Measurements from ENCODE around the gene ACKR4. TPM values are rescaled to one million over a fixed set of nuclear protein-coding genes. Genes with fewer than 3 reads are reported as not detected.
"Not testable (repeated sequence)": the region's sequence is repeated elsewhere in the genome, so short reads cannot be mapped to it uniquely, and the experiment has no call there.

The ACKR4 gene
- total RNA-seq, 1 donor: 0.31 TPM

GRCh38 chr3:132569580-132569979 lies 27.5 kb upstream of the ACKR4 start:
- Histone ChIP-seq H3K4me1 (ENCODE audit: insufficient read depth, low read length) (no peaks in the 10 kb centered on the region), H3K4me3 (ENCODE audit: low read length) (no peak overlapping the region), H3K9me3 (ENCODE audit: low read depth, low read length) (no peaks in the 10 kb centered on the region), H3K27me3 (ENCODE audit: insufficient read depth, low read length) (no peaks in the 10 kb centered on the region)

GRCh38 chr3:132570016-132570415 lies 27.1 kb upstream of the ACKR4 start:
- Histone ChIP-seq H3K27me3 (ENCODE audit: insufficient read depth, low read length) (no peaks in the 10 kb centered on the region), H3K4me1 (ENCODE audit: insufficient read depth, low read length) (no peaks in the 10 kb centered on the region), H3K4me3 (ENCODE audit: low read length) (no peak overlapping the region), H3K9me3 (ENCODE audit: low read depth, low read length) (no peaks in the 10 kb centered on the region)

- H3K4me1 ChIP-seq (ENCODE audit: insufficient read depth, low read length): no peaks in the 10 kb centered on the region
- no peak overlapping the region for H3K4me3 ChIP-seq (ENCODE audit: low read length)
- H3K27me3 ChIP-seq (ENCODE audit: insufficient read depth, low read length): no peaks in the 10 kb centered on the region
- no peaks in the 10 kb centered on the region for H3K9me3 ChIP-seq (ENCODE audit: low read depth, low read length)
Observed at GRCh38 chr3:132573797-132574211, 23.3 kb upstream of the ACKR4 start.

- Histone ChIP-seq H3K4me3 (ENCODE audit: low read length) (no peak overlapping the region), H3K4me1 (ENCODE audit: insufficient read depth, low read length) (no peaks in the 10 kb centered on the region), H3K9me3 (ENCODE audit: low read depth, low read length) (no peaks in the 10 kb centered on the region), H3K27me3 (ENCODE audit: insufficient read depth, low read length) (no peaks in the 10 kb centered on the region)
Observed at GRCh38 chr3:132587401-132587800, 9.7 kb upstream of the ACKR4 start.

GRCh38 chr3:132592216-132592615 lies 4.9 kb upstream of the ACKR4 start:
- Histone ChIP-seq H3K4me3 (ENCODE audit: low read length) (no peak overlapping the region), H3K9me3 (ENCODE audit: low read depth, low read length) (no peaks in the 10 kb centered on the region), H3K27me3 (ENCODE audit: insufficient read depth, low read length) (no peaks in the 10 kb centered on the region), H3K4me1 (ENCODE audit: insufficient read depth, low read length) (no peaks in the 10 kb centered on the region)

GRCh38 chr3:132593241-132593946 lies 3.7 kb upstream of the ACKR4 start:
- H3K9me3 ChIP-seq (ENCODE audit: low read depth, low read length): no peaks in the 10 kb centered on the region
- no peaks in the 10 kb centered on the region for H3K4me1 ChIP-seq (ENCODE audit: insufficient read depth, low read length)
- no peaks in the 10 kb centered on the region for H3K27me3 ChIP-seq (ENCODE audit: insufficient read depth, low read length)
- no peak overlapping the region for H3K4me3 ChIP-seq (ENCODE audit: low read length)

GRCh38 chr3:132593947-132594323 lies 3.1 kb upstream of the ACKR4 start:
- Histone ChIP-seq H3K27me3 (ENCODE audit: insufficient read depth, low read length) (no peaks in the 10 kb centered on the region), H3K9me3 (ENCODE audit: low read depth, low read length) (no peaks in the 10 kb centered on the region), H3K4me3 (ENCODE audit: low read length) (no peak overlapping the region), H3K4me1 (ENCODE audit: insufficient read depth, low read length) (no peaks in the 10 kb centered on the region)

- Histone ChIP-seq H3K4me3 (ENCODE audit: low read length) (no peak overlapping the region), H3K4me1 (ENCODE audit: insufficient read depth, low read length) (no peaks in the 10 kb centered on the region), H3K27me3 (ENCODE audit: insufficient read depth, low read length) (no peaks in the 10 kb centered on the region), H3K9me3 (ENCODE audit: low read depth, low read length) (no peaks in the 10 kb centered on the region)
Observed at GRCh38 chr3:132594498-132594897, 2.6 kb upstream of the ACKR4 start.

- Histone ChIP-seq H3K4me3 (ENCODE audit: low read length) (no peak overlapping the region), H3K4me1 (ENCODE audit: insufficient read depth, low read length) (no peaks in the 10 kb centered on the region), H3K27me3 (ENCODE audit: insufficient read depth, low read length) (no peaks in the 10 kb centered on the region), H3K9me3 (ENCODE audit: low read depth, low read length) (no peaks in the 10 kb centered on the region)
Observed at GRCh38 chr3:132595014-132595413, 2.1 kb upstream of the ACKR4 start.

GRCh38 chr3:132596326-132596725 lies 744 bp upstream of the ACKR4 start:
- H3K27me3 ChIP-seq (ENCODE audit: insufficient read depth, low read length): no peaks in the 10 kb centered on the region
- H3K4me3 ChIP-seq (ENCODE audit: low read length): no peak overlapping the region
- H3K4me1 ChIP-seq (ENCODE audit: insufficient read depth, low read length): no peaks in the 10 kb centered on the region
- no peaks in the 10 kb centered on the region for H3K9me3 ChIP-seq (ENCODE audit: low read depth, low read length)

GRCh38 chr3:132597660-132598059 lies 590 bp downstream of the ACKR4 start:
- H3K4me1 ChIP-seq (ENCODE audit: insufficient read depth, low read length): no peaks in the 10 kb centered on the region
- H3K9me3 ChIP-seq (ENCODE audit: low read depth, low read length): no peaks in the 10 kb centered on the region
- no peak overlapping the region for H3K4me3 ChIP-seq (ENCODE audit: low read length)
- no peaks in the 10 kb centered on the region for H3K27me3 ChIP-seq (ENCODE audit: insufficient read depth, low read length)

GRCh38 chr3:132598181-132598580 lies 1.1 kb downstream of the ACKR4 start:
- Histone ChIP-seq H3K27me3 (ENCODE audit: insufficient read depth, low read length) (no peaks in the 10 kb centered on the region), H3K4me1 (ENCODE audit: insufficient read depth, low read length) (no peaks in the 10 kb centered on the region), H3K9me3 (ENCODE audit: low read depth, low read length) (no peaks in the 10 kb centered on the region), H3K4me3 (ENCODE audit: low read length) (no peak overlapping the region)

- not testable (repeated sequence) for H3K27me3 ChIP-seq (ENCODE audit: insufficient read depth, low read length); H3K9me3 ChIP-seq (ENCODE audit: low read depth, low read length); H3K4me3 ChIP-seq (ENCODE audit: low read length); H3K4me1 ChIP-seq (ENCODE audit: insufficient read depth, low read length)
Observed at GRCh38 chr3:132600614-132601013, 3.5 kb downstream of the ACKR4 start.

- Histone ChIP-seq H3K4me3 (ENCODE audit: low read length) (no peak overlapping the region), H3K4me1 (ENCODE audit: insufficient read depth, low read length) (no peaks in the 10 kb centered on the region), H3K9me3 (ENCODE audit: low read depth, low read length) (no peaks in the 10 kb centered on the region), H3K27me3 (ENCODE audit: insufficient read depth, low read length) (no peaks in the 10 kb centered on the region)
Observed at GRCh38 chr3:132605374-132605792, 8.3 kb downstream of the ACKR4 start.

- H3K27me3 ChIP-seq (ENCODE audit: insufficient read depth, low read length): no peaks in the 10 kb centered on the region
- no peaks in the 10 kb centered on the region for H3K4me1 ChIP-seq (ENCODE audit: insufficient read depth, low read length)
- no peak overlapping the region for H3K4me3 ChIP-seq (ENCODE audit: low read length)
- H3K9me3 ChIP-seq (ENCODE audit: low read depth, low read length): no peaks in the 10 kb centered on the region
Observed at GRCh38 chr3:132606085-132606484, 9.0 kb downstream of the ACKR4 start.

- H3K4me3 ChIP-seq (ENCODE audit: low read length); H3K27me3 ChIP-seq (ENCODE audit: insufficient read depth, low read length); H3K9me3 ChIP-seq (ENCODE audit: low read depth, low read length); H3K4me1 ChIP-seq (ENCODE audit: insufficient read depth, low read length): not testable (repeated sequence)
Observed at GRCh38 chr3:132606620-132607019, 9.6 kb downstream of the ACKR4 start.

All from mononuclear cell (primary cell).